Smooth muscle cell (in vitro differentiated cells): ENCODE data around the gene CD34. TPM values are rescaled to one million over a fixed set of nuclear protein-coding genes. Genes with fewer than 3 reads are reported as not detected.

ENCODE experiments used
- DNase-seq: peaks from one replicate; lab custom pipeline; 2025; ENCODE audit not compliant: unreplicated experiment; lab: John Stamatoyannopoulos, UW
- H2AFZ ChIP-seq: fragments of 200-600 bp; sonication (generic); 2 replicates; pipeline ENCODE4 v1.6.0; 2016; ENCODE audit warnings: antibody characterized with exemption, low read depth, mild to moderate bottlenecking
- H3F3A ChIP-seq: fragments of 200-600 bp; sonication (generic); 2 replicates; pipeline ENCODE4 v1.6.0; 2017; ENCODE audit warnings: antibody characterized with exemption, low read depth
- H3K27ac ChIP-seq: fragments of 200-600 bp; sonication (generic); 2 replicates; pipeline ENCODE4 v1.5.1; 2016; ENCODE audit warnings: low read depth, mild to moderate bottlenecking
- H3K27me3 ChIP-seq: fragments of 200-600 bp; sonication (generic); 2 replicates; pipeline ENCODE4 v1.6.1; 2016; ENCODE audit warnings: low read depth, mild to moderate bottlenecking
- H3K36me3 ChIP-seq: fragments of 200-600 bp; sonication (generic); 2 replicates; pipeline ENCODE4 v1.5.1; 2016; ENCODE audit warnings: low read depth
- H3K4me1 ChIP-seq: fragments of 200-600 bp; sonication (generic); 2 replicates; pipeline ENCODE4 v1.5.1; 2016; ENCODE audit warnings: low read depth
- H3K4me2 ChIP-seq: fragments of 200-600 bp; sonication (generic); 2 replicates; pipeline ENCODE4 v1.6.0; 2016; ENCODE audit warnings: mild to moderate bottlenecking
- H3K4me3 ChIP-seq: fragments of 200-600 bp; sonication (generic); 2 replicates; pipeline ENCODE4 v1.5.1; 2016; ENCODE audit warnings: mild to moderate bottlenecking
- H3K79me2 ChIP-seq: fragments of 200-600 bp; sonication (generic); 2 replicates; pipeline ENCODE4 v1.6.0; 2016; ENCODE audit warnings: low read depth, mild to moderate bottlenecking
- H3K9ac ChIP-seq: fragments of 200-600 bp; sonication (generic); 2 replicates; pipeline ENCODE4 v1.6.0; 2016; ENCODE audit warnings: low read depth
- H3K9me3 ChIP-seq: fragments of 200-600 bp; sonication (generic); replicated peaks from 2 replicates; pipeline ENCODE4 v1.5.1; 2016; ENCODE audit warnings: low read depth
- H4K20me1 ChIP-seq: fragments of 200-600 bp; sonication (generic); 2 replicates; pipeline ENCODE4 v1.6.0; 2016; ENCODE audit warnings: low read depth
- CTCF ChIP-seq: fragments of 200-600 bp; sonication (generic); IDR thresholded peaks from 2 replicates; pipeline ENCODE4 v1.5.1; 2017; ENCODE audit warnings: borderline replicate concordance, mild to moderate bottlenecking, antibody characterized with exemption; ENCODE audit not compliant: insufficient read depth, poor library complexity, severe bottlenecking
- WGBS: methylation state at CpG from one replicate; pipeline ENCODE4 v1.1.7; 2016; ENCODE audit warnings: low lambda C conversion rate; 5-methylcytosine and 5-hydroxymethylcytosine counted together
- polyA plus RNA-seq: library from polyadenylated mRNA; unstranded; fragments of >200 nt; fragmentation: Nextera tagmentation; extraction: Ambion mirVana; gene quantifications from 2 replicates; pipeline ENCODE4 v1.2.1, GENCODE V29; 2016
- total RNA-seq: library from RNA; depleted of rRNA; stranded (reverse); fragments of >200 nt; gene quantifications from 2 replicates; pipeline ENCODE4 v1.2.3, GENCODE V29; 2014

The CD34 gene
- total and polyA plus RNA-seq, 2 experiments from 2014 or later, result not detected

GRCh38 chr1:207908107-207908734, 2.7 kb downstream of the CD34 start:
- Histone ChIP-seq H2AFZ (no peak overlapping the region), H3K9ac (no peak overlapping the region), H3F3A (no peaks in the 10 kb centered on the region), H3K27ac (no peak overlapping the region), H3K27me3 (peaks cover 43% of the 10 kb centered on the region), H3K9me3 (no peaks in the 10 kb centered on the region), H3K4me3 (no peak overlapping the region), H3K36me3 (no peaks in the 10 kb centered on the region), H4K20me1 (no peaks in the 10 kb centered on the region), H3K4me1 (no peaks in the 10 kb centered on the region), H3K79me2 (no peaks in the 10 kb centered on the region), H3K4me2 (no peak overlapping the region)
- DNase-seq, result no peak
- 79% methylated on average over 7 of the region's 7 CpGs for WGBS
- no peak for TF ChIP-seq CTCF

- Histone ChIP-seq H3K9me3 (no peaks in the 10 kb centered on the region), H3K27me3 (peaks cover 5% of the 10 kb centered on the region), H3K4me3 (no peak overlapping the region), H3K9ac (no peak overlapping the region), H3F3A (no peaks in the 10 kb centered on the region), H4K20me1 (no peaks in the 10 kb centered on the region), H3K36me3 (no peaks in the 10 kb centered on the region), H3K27ac (no peak overlapping the region), H2AFZ (no peak overlapping the region), H3K4me1 (no peaks in the 10 kb centered on the region), H3K79me2 (no peaks in the 10 kb centered on the region), H3K4me2 (no peak overlapping the region)
- 83% methylated on average over 1 of the region's 1 CpG for WGBS
- TF ChIP-seq CTCF, result no peak
- no peak for DNase-seq
Measured at GRCh38 chr1:207904391-207904790, 6.5 kb downstream of the CD34 start.

- Histone ChIP-seq H3K9ac (no peak overlapping the region), H3K9me3 (no peaks in the 10 kb centered on the region), H3K27ac (no peak overlapping the region), H3K36me3 (no peaks in the 10 kb centered on the region), H4K20me1 (no peaks in the 10 kb centered on the region), H3K4me1 (no peaks in the 10 kb centered on the region), H3K4me2 (no peak overlapping the region), H2AFZ (no peak overlapping the region), H3K79me2 (no peaks in the 10 kb centered on the region), H3K4me3 (no peak overlapping the region), H3F3A (no peaks in the 10 kb centered on the region), H3K27me3 (no peaks in the 10 kb centered on the region)
- WGBS, result 75% methylated on average over 3 of the region's 3 CpGs
- TF ChIP-seq CTCF, result no peak
- DNase-seq, result no peak
Measured at GRCh38 chr1:207903767-207904166, 7.2 kb downstream of the CD34 start.

GRCh38 chr1:207903053-207903452, 7.9 kb downstream of the CD34 start:
- no peak for TF ChIP-seq CTCF
- H2AFZ ChIP-seq, result no peak overlapping the region
- no peaks in the 10 kb centered on the region for H3F3A ChIP-seq
- no peak overlapping the region for H3K4me3 ChIP-seq
- no peaks in the 10 kb centered on the region for H3K4me1 ChIP-seq
- 72% methylated on average over 2 of the region's 2 CpGs for WGBS
- H3K36me3 ChIP-seq, result no peaks in the 10 kb centered on the region
- H3K27ac ChIP-seq, result no peak overlapping the region
- no peak overlapping the region for H3K4me2 ChIP-seq
- H3K27me3 ChIP-seq, result no peaks in the 10 kb centered on the region
- no peaks in the 10 kb centered on the region for H3K9me3 ChIP-seq
- no peak overlapping the region for H3K9ac ChIP-seq
- H3K79me2 ChIP-seq, result no peaks in the 10 kb centered on the region
- no peaks in the 10 kb centered on the region for H4K20me1 ChIP-seq
- DNase-seq, result no peak
